Stimulated activated naive CD8-positive, alpha-beta T cell treated with anti-CD3 and anti-CD28 coated beads, Interleukin-15, Interleukin-2, amounts not matched to agents 100 ng/mL and 50 ng/mL, for 24 hours (primary cell): Measurements from ENCODE around the gene RTN4RL2.

ENCODE experiments used
- H3K27ac Mint-ChIP-seq: one replicate; pipeline ENCODE4 v1.8.0; 2021; ENCODE audit warnings: mild to moderate bottlenecking, mixed read lengths
- H3K27me3 Mint-ChIP-seq: one replicate; pipeline ENCODE4 v1.8.0; 2021; ENCODE audit warnings: mixed read lengths
- H3K36me3 Mint-ChIP-seq: one replicate; pipeline ENCODE4 v1.8.0; 2021; ENCODE audit warnings: low read depth, mixed read lengths
- H3K4me1 Mint-ChIP-seq: one replicate; pipeline ENCODE4 v1.8.0; 2021; ENCODE audit warnings: low read depth, mixed read lengths
- H3K4me3 Mint-ChIP-seq: one replicate; pipeline ENCODE4 v1.8.0; 2021; ENCODE audit warnings: mild to moderate bottlenecking, mixed read lengths
- H3K9me3 Mint-ChIP-seq: one replicate; pipeline ENCODE4 v1.8.0; 2021; ENCODE audit warnings: mixed read lengths

RTN4RL2 gene

GRCh38 chr11:57479021-57479663 is 18.8 kb downstream of the RTN4RL2 start:
- H3K36me3 Mint-ChIP-seq: no peaks in the 10 kb centered on the region
- no peaks in the 10 kb centered on the region for H3K9me3 Mint-ChIP-seq
- peaks cover 22% of the 10 kb centered on the region for H3K27me3 Mint-ChIP-seq
- no peak overlapping the region for H3K4me3 Mint-ChIP-seq
- peaks cover 44% of the 10 kb centered on the region for H3K4me1 Mint-ChIP-seq
- no peak overlapping the region for H3K27ac Mint-ChIP-seq

GRCh38 chr11:57479911-57480310 is 19.6 kb downstream of the RTN4RL2 start:
- Mint-ChIP-seq H3K27me3 (peaks cover 22% of the 10 kb centered on the region), H3K4me1 (peaks cover 41% of the 10 kb centered on the region), H3K4me3 (no peak overlapping the region), H3K27ac (peak overlapping the region; percentile 29), H3K36me3 (peaks cover 6% of the 10 kb centered on the region), H3K9me3 (no peaks in the 10 kb centered on the region)

GRCh38 chr11:57480409-57481137 is 20.2 kb downstream of the RTN4RL2 start:
- H3K27me3 Mint-ChIP-seq: peaks cover 22% of the 10 kb centered on the region
- H3K4me3 Mint-ChIP-seq: no peak overlapping the region
- H3K27ac Mint-ChIP-seq: peak overlapping the region; percentile 29
- peaks cover 11% of the 10 kb centered on the region for H3K36me3 Mint-ChIP-seq
- no peaks in the 10 kb centered on the region for H3K9me3 Mint-ChIP-seq
- peaks cover 35% of the 10 kb centered on the region for H3K4me1 Mint-ChIP-seq

GRCh38 chr11:57481315-57481714 is 21.0 kb downstream of the RTN4RL2 start:
- no peak overlapping the region for H3K27ac Mint-ChIP-seq
- H3K4me3 Mint-ChIP-seq: no peak overlapping the region
- peaks cover 17% of the 10 kb centered on the region for H3K36me3 Mint-ChIP-seq
- H3K9me3 Mint-ChIP-seq: no peaks in the 10 kb centered on the region
- peaks cover 22% of the 10 kb centered on the region for H3K27me3 Mint-ChIP-seq
- H3K4me1 Mint-ChIP-seq: peaks cover 32% of the 10 kb centered on the region

GRCh38 chr11:57481915-57482781 is 21.8 kb downstream of the RTN4RL2 start:
- Mint-ChIP-seq H3K27me3 (peaks cover 21% of the 10 kb centered on the region), H3K4me1 (peaks cover 26% of the 10 kb centered on the region), H3K27ac (no peak overlapping the region), H3K4me3 (no peak overlapping the region), H3K36me3 (peaks cover 17% of the 10 kb centered on the region), H3K9me3 (no peaks in the 10 kb centered on the region)

- H3K4me3 Mint-ChIP-seq: no peak overlapping the region
- no peaks in the 10 kb centered on the region for H3K9me3 Mint-ChIP-seq
- H3K27me3 Mint-ChIP-seq: peaks cover 20% of the 10 kb centered on the region
- H3K36me3 Mint-ChIP-seq: peaks cover 25% of the 10 kb centered on the region
- H3K4me1 Mint-ChIP-seq: peaks cover 23% of the 10 kb centered on the region
- H3K27ac Mint-ChIP-seq: no peak overlapping the region
These were observed 22.6 kb downstream of the RTN4RL2 start for GRCh38 chr11:57482782-57483561.

- Mint-ChIP-seq H3K4me1 (peaks cover 23% of the 10 kb centered on the region), H3K4me3 (no peak overlapping the region), H3K9me3 (no peaks in the 10 kb centered on the region), H3K27me3 (peaks cover 20% of the 10 kb centered on the region), H3K27ac (no peak overlapping the region), H3K36me3 (peaks cover 30% of the 10 kb centered on the region)
These were observed 23.2 kb downstream of the RTN4RL2 start for GRCh38 chr11:57483562-57483918.

GRCh38 chr11:57484141-57484710 is 23.9 kb downstream of the RTN4RL2 start:
- Mint-ChIP-seq H3K4me3 (no peak overlapping the region), H3K9me3 (no peaks in the 10 kb centered on the region), H3K4me1 (peaks cover 23% of the 10 kb centered on the region), H3K27me3 (peaks cover 20% of the 10 kb centered on the region), H3K36me3 (peaks cover 36% of the 10 kb centered on the region), H3K27ac (no peak overlapping the region)

- H3K36me3 Mint-ChIP-seq: peaks cover 39% of the 10 kb centered on the region
These were observed 25.1 kb downstream of the RTN4RL2 start for GRCh38 chr11:57485217-57485990.

GRCh38 chr11:57487021-57487778 is 26.9 kb downstream of the RTN4RL2 start:
- Mint-ChIP-seq H3K4me3 (no peak overlapping the region), H3K9me3 (no peaks in the 10 kb centered on the region), H3K36me3 (peaks cover 53% of the 10 kb centered on the region), H3K4me1 (peaks cover 20% of the 10 kb centered on the region), H3K27me3 (no peaks in the 10 kb centered on the region), H3K27ac (no peak overlapping the region)

More at GRCh38 chr11:57485217-57485990, 25.1 kb downstream of the RTN4RL2 start:
- Mint-ChIP-seq H3K27me3 (peaks cover 16% of the 10 kb centered on the region), H3K4me1 (peaks cover 20% of the 10 kb centered on the region), H3K4me3 (no peak overlapping the region), H3K27ac (no peak overlapping the region), H3K9me3 (no peaks in the 10 kb centered on the region)

- H3K36me3 Mint-ChIP-seq: peaks cover 56% of the 10 kb centered on the region
- H3K27ac Mint-ChIP-seq: no peak overlapping the region
- H3K4me1 Mint-ChIP-seq: peaks cover 16% of the 10 kb centered on the region
- no peaks in the 10 kb centered on the region for H3K9me3 Mint-ChIP-seq
- no peak overlapping the region for H3K4me3 Mint-ChIP-seq
- no peaks in the 10 kb centered on the region for H3K27me3 Mint-ChIP-seq
These were observed 27.8 kb downstream of the RTN4RL2 start for GRCh38 chr11:57487920-57488659.

GRCh38 chr11:57490456-57491248 is 30.3 kb downstream of the RTN4RL2 start:
- H3K27me3 Mint-ChIP-seq: no peaks in the 10 kb centered on the region
- H3K4me1 Mint-ChIP-seq: peaks cover 12% of the 10 kb centered on the region
- H3K36me3 Mint-ChIP-seq: peaks cover 58% of the 10 kb centered on the region
- no peak overlapping the region for H3K4me3 Mint-ChIP-seq
- H3K27ac Mint-ChIP-seq: no peak overlapping the region
- no peaks in the 10 kb centered on the region for H3K9me3 Mint-ChIP-seq
